SK-N-SH treated with all-trans-retinoic acid at 6 μM for 48 hours (cell line): ENCODE results near the gene LAPTM5.

Source experiments
- ATAC-seq: fragments of 200-7000 bp; cut with Tn5 transposase; 3 replicates; pipeline ENCODE4 v1.9.1; 2020; ENCODE audit warnings: mild to moderate bottlenecking, moderate library complexity
- CSDC2 ChIP-seq: fragments of 250-450 bp; sonication (Bioruptor Pico); IDR thresholded peaks from 2 replicates; pipeline ENCODE4 v1.5.0; 2020; ENCODE audit warnings: mild to moderate bottlenecking, moderate library complexity
- GLIS3 ChIP-seq: fragments of 250-450 bp; sonication (Bioruptor Pico); IDR thresholded peaks from 2 replicates; pipeline ENCODE4 v1.5.0; 2020; ENCODE audit warnings: mild to moderate bottlenecking, moderate library complexity
- ISL1 ChIP-seq: fragments of 250-450 bp; sonication (Bioruptor Pico); IDR thresholded peaks from 2 replicates; pipeline ENCODE4 v2.1.2; 2022; ENCODE audit warnings: mild to moderate bottlenecking, moderate library complexity
- OSR1 ChIP-seq: fragments of 250-450 bp; sonication (Bioruptor Pico); IDR thresholded peaks from 2 replicates; pipeline ENCODE4 v1.8.0; 2022; ENCODE audit warnings: moderate library complexity, mild to moderate bottlenecking, inconsistent platforms
- PPARA ChIP-seq: fragments of 250-450 bp; sonication (Bioruptor Pico); IDR thresholded peaks from 2 replicates; pipeline ENCODE4 v1.5.0; 2020; ENCODE audit warnings: mild to moderate bottlenecking, borderline replicate concordance
- RARB ChIP-seq: fragments of 250-450 bp; sonication (Bioruptor Pico); IDR thresholded peaks from 2 replicates; pipeline ENCODE4 v1.8.0; 2021; ENCODE audit warnings: mild to moderate bottlenecking, moderate library complexity
- SNAI2 ChIP-seq: fragments of 250-450 bp; sonication (Bioruptor Pico); IDR thresholded peaks from 2 replicates; pipeline ENCODE4 v1.5.0; 2020; ENCODE audit warnings: mild to moderate bottlenecking, moderate library complexity
- TCF4 ChIP-seq: fragments of 250-450 bp; sonication (Bioruptor Pico); IDR thresholded peaks from 2 replicates; pipeline ENCODE4 v1.8.0; 2021; ENCODE audit warnings: mild to moderate bottlenecking, moderate library complexity, borderline replicate concordance
- ZFP30 ChIP-seq: fragments of 450-650 bp; formaldehyde crosslinking; IDR thresholded peaks from 2 replicates; pipeline ENCODE4 v1.5.0; 2022; ENCODE audit warnings: mild to moderate bottlenecking, moderate library complexity
- ZNF8 ChIP-seq: fragments of 450-650 bp; formaldehyde crosslinking; IDR thresholded peaks from 2 replicates; pipeline ENCODE4 v1.5.0; 2020; ENCODE audit warnings: mild to moderate bottlenecking, moderate library complexity
- TF ChIP-seq, protein P1 (sequence below): fragments of 250-450 bp; sonication (Bioruptor Pico); IDR thresholded peaks from 2 replicates; pipeline ENCODE4 v1.5.0; 2020; ENCODE audit warnings: mild to moderate bottlenecking, moderate library complexity
- TF ChIP-seq, protein P2 (sequence below): fragments of 250-450 bp; sonication (Bioruptor Pico); IDR thresholded peaks from 2 replicates; pipeline ENCODE4 v1.8.0; 2020; ENCODE audit warnings: mild to moderate bottlenecking, moderate library complexity, borderline replicate concordance
- TF ChIP-seq, protein P3 (sequence below): fragments of 250-450 bp; sonication (Bioruptor Pico); IDR thresholded peaks from 2 replicates; pipeline ENCODE4 v1.5.1; 2020; ENCODE audit warnings: low read depth, mild to moderate bottlenecking, moderate library complexity
- TF ChIP-seq, protein P4 (sequence below): fragments of 250-450 bp; sonication (Bioruptor Pico); IDR thresholded peaks from 2 replicates; pipeline ENCODE4 v1.8.0; 2021; ENCODE audit warnings: low read depth, mild to moderate bottlenecking, moderate library complexity, borderline replicate concordance

The LAPTM5 gene

DNA sequence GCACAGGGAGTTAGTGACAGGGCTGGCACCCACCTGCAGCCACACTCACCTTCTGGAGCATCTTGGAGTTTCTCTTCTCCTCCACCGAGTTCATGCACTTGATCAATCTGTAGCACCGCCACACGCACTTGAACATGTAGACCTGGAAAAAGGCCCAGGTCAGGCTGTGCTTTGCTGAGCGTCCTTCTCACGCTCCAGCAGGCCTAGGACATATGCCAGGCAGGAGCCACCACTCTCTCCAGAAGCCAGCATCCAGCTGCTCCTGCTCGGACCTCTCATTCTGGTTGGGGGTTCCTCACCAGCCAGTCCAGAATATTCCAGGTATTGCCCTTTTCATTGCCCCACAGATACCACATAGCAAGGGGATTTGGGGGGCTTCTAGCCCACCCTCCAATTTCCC, 22.4 kb downstream of the LAPTM5 start (continued):
- TF ChIP-seq, protein P1, sequence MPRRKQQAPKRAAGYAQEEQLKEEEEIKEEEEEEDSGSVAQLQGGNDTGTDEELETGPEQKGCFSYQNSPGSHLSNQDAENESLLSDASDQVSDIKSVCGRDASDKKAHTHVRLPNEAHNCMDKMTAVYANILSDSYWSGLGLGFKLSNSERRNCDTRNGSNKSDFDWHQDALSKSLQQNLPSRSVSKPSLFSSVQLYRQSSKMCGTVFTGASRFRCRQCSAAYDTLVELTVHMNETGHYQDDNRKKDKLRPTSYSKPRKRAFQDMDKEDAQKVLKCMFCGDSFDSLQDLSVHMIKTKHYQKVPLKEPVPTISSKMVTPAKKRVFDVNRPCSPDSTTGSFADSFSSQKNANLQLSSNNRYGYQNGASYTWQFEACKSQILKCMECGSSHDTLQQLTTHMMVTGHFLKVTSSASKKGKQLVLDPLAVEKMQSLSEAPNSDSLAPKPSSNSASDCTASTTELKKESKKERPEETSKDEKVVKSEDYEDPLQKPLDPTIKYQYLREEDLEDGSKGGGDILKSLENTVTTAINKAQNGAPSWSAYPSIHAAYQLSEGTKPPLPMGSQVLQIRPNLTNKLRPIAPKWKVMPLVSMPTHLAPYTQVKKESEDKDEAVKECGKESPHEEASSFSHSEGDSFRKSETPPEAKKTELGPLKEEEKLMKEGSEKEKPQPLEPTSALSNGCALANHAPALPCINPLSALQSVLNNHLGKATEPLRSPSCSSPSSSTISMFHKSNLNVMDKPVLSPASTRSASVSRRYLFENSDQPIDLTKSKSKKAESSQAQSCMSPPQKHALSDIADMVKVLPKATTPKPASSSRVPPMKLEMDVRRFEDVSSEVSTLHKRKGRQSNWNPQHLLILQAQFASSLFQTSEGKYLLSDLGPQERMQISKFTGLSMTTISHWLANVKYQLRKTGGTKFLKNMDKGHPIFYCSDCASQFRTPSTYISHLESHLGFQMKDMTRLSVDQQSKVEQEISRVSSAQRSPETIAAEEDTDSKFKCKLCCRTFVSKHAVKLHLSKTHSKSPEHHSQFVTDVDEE (CRISPR knock-in tag) = no peak
- TF ChIP-seq, protein P2, sequence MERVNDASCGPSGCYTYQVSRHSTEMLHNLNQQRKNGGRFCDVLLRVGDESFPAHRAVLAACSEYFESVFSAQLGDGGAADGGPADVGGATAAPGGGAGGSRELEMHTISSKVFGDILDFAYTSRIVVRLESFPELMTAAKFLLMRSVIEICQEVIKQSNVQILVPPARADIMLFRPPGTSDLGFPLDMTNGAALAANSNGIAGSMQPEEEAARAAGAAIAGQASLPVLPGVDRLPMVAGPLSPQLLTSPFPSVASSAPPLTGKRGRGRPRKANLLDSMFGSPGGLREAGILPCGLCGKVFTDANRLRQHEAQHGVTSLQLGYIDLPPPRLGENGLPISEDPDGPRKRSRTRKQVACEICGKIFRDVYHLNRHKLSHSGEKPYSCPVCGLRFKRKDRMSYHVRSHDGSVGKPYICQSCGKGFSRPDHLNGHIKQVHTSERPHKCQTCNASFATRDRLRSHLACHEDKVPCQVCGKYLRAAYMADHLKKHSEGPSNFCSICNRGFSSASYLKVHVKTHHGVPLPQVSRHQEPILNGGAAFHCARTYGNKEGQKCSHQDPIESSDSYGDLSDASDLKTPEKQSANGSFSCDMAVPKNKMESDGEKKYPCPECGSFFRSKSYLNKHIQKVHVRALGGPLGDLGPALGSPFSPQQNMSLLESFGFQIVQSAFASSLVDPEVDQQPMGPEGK (CRISPR knock-in tag) = no peak
- TF ChIP-seq, all 23 proteins: peak for 0

DNA sequence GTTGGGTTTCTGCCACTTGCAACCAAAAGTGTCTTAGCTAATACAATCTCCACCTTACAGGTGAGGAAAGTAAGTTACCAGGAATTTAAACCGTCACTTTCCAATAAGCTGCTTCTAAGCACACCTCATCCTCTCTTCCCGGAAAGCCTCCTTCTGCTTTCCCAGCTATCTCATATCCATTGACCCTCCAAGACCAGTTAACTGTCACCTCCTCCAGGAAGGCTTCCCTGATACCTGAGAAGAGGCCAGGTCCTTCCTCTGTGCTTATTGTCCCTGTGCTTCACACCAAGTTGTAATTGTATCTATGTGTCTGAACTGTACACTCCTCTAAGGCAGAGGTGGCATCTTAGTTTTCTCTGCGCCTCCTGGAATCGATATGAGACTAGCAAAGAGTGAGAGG, 23.0 kb downstream of the LAPTM5 start:
- no peak for ATAC-seq
- TF ChIP-seq, protein P2 (CRISPR knock-in tag) = no peak
- TF ChIP-seq, protein P3, sequence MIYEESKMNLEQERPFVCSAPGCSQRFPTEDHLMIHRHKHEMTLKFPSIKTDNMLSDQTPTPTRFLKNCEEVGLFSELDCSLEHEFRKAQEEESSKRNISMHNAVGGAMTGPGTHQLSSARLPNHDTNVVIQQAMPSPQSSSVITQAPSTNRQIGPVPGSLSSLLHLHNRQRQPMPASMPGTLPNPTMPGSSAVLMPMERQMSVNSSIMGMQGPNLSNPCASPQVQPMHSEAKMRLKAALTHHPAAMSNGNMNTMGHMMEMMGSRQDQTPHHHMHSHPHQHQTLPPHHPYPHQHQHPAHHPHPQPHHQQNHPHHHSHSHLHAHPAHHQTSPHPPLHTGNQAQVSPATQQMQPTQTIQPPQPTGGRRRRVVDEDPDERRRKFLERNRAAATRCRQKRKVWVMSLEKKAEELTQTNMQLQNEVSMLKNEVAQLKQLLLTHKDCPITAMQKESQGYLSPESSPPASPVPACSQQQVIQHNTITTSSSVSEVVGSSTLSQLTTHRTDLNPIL = no peak
- TF ChIP-seq GLIS3 = no peak
- TF ChIP-seq PPARA (CRISPR knock-in tag) = no peak
- TF ChIP-seq RARB = no peak
- no peak for TF ChIP-seq ZFP30
- TF ChIP-seq ISL1 (CRISPR knock-in tag) = no peak
- TF ChIP-seq, protein P4, sequence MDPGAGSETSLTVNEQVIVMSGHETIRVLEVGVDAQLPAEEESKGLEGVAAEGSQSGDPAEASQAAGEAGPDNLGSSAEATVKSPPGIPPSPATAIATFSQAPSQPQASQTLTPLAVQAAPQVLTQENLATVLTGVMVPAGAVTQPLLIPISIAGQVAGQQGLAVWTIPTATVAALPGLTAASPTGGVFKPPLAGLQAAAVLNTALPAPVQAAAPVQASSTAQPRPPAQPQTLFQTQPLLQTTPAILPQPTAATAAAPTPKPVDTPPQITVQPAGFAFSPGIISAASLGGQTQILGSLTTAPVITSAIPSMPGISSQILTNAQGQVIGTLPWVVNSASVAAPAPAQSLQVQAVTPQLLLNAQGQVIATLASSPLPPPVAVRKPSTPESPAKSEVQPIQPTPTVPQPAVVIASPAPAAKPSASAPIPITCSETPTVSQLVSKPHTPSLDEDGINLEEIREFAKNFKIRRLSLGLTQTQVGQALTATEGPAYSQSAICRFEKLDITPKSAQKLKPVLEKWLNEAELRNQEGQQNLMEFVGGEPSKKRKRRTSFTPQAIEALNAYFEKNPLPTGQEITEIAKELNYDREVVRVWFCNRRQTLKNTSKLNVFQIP (CRISPR knock-in tag) = no peak
- no peak for TF ChIP-seq ZNF8 (CRISPR knock-in tag)

DNA sequence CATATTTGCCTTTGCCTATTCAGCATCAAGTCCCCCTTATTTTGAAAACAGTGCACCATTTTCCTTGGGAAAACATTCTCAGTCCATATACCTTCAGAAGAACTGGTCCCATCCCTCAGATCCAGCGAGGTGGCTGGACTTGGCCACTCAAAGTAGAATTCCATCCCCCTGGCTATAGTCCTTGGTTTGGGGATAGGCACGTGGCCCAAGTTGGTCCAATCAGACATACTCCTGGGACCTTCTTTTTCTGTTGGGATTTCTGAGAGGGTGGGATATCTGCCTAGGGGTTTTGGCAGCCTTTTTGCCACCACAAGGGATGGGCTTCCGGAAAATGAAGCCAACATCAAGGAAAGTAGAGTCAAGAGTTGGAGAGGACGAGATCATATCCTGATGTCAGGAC, 23.5 kb downstream of the LAPTM5 start:
- no peak for ATAC-seq

More for the DNA sequence above, 23.5 kb downstream of the LAPTM5 start:
- TF ChIP-seq, protein P2 (CRISPR knock-in tag) = no peak
- TF ChIP-seq OSR1 = no peak
- no peak for TF ChIP-seq CSDC2 (CRISPR knock-in tag)
- TF ChIP-seq SNAI2 (CRISPR knock-in tag) = no peak
- TF ChIP-seq GLIS3 = no peak
- TF ChIP-seq, protein P4 (CRISPR knock-in tag) = no peak
- no peak for TF ChIP-seq TCF4 (CRISPR knock-in tag)
